Measurements from ENCODE around the gene C13orf46.

Gene C13orf46

GRCh38 chr13:113969973-113970611 lies 3.8 kb downstream of the C13orf46 start:
- DNase-seq = no peak

- DNase-seq = no peak
Measured at GRCh38 chr13:113969311-113969972, 4.4 kb downstream of the C13orf46 start.

GRCh38 chr13:113968463-113969310 lies 5.2 kb downstream of the C13orf46 start:
- no peak for DNase-seq

GRCh38 chr13:113967729-113968462 lies 6.0 kb downstream of the C13orf46 start:
- no peak for DNase-seq

- no peak for DNase-seq
Measured at GRCh38 chr13:113967206-113967720, 6.6 kb downstream of the C13orf46 start.

- no peak for DNase-seq
Measured at GRCh38 chr13:113965968-113966884, 7.7 kb downstream of the C13orf46 start.

- no peak for DNase-seq
Measured at GRCh38 chr13:113965383-113965874, 8.4 kb downstream of the C13orf46 start.

GRCh38 chr13:113964251-113964995 lies 9.5 kb downstream of the C13orf46 start:
- no peak for DNase-seq

GRCh38 chr13:113963376-113963775 lies 10.5 kb downstream of the C13orf46 start:
- DNase-seq = no peak

GRCh38 chr13:113962975-113963374 lies 10.9 kb downstream of the C13orf46 start:
- DNase-seq = no peak

GRCh38 chr13:113962386-113962785 lies 11.5 kb downstream of the C13orf46 start:
- no peak for DNase-seq

GRCh38 chr13:113960276-113960948 lies 13.5 kb downstream of the C13orf46 start:
- DNase-seq = no peak

GRCh38 chr13:113959198-113959597 lies 14.7 kb downstream of the C13orf46 start:
- no peak for DNase-seq

- DNase-seq = no peak
Measured at GRCh38 chr13:113958373-113958772, 15.5 kb downstream of the C13orf46 start.

GRCh38 chr13:113956571-113956970 lies 17.3 kb downstream of the C13orf46 start:
- no peak for DNase-seq

GRCh38 chr13:113955691-113956090 lies 18.2 kb downstream of the C13orf46 start:
- no peak for DNase-seq

GRCh38 chr13:113955235-113955634 lies 18.6 kb downstream of the C13orf46 start:
- no peak for DNase-seq

GRCh38 chr13:113954046-113954835 lies 19.6 kb downstream of the C13orf46 start:
- DNase-seq = no peak

- no peak for DNase-seq
Measured at GRCh38 chr13:113953561-113953960, 20.3 kb downstream of the C13orf46 start.

Data from activated CD8-positive, alpha-beta memory T cell treated with anti-CD3 and anti-CD28 coated beads for 24 hours (primary cell).